GM23248 (cell line): ENCODE measurements around the gene PSMG3. TPM values are rescaled to one million over a fixed set of nuclear protein-coding genes. Genes with fewer than 3 reads are reported as not detected.

ENCODE experiments used
- DNase-seq: peaks from one replicate; pipeline ENCODE4 v3.0.0-alpha.2; 2015
- H2AFZ ChIP-seq: fragments of 200-600 bp; sonication (generic); 2 replicates; pipeline ENCODE4 v1.6.1; 2016; ENCODE audit warnings: antibody characterized with exemption
- H3F3A ChIP-seq: fragments of 200-600 bp; sonication (generic); 2 replicates; pipeline ENCODE4 v1.6.1; 2016; ENCODE audit warnings: mild to moderate bottlenecking, antibody characterized with exemption, mixed run types; ENCODE audit not compliant: insufficient read depth
- H3K27ac ChIP-seq: fragments of 200-600 bp; sonication (generic); 2 replicates; pipeline ENCODE4 v1.5.1; 2016; ENCODE audit warnings: mild to moderate bottlenecking
- H3K27me3 ChIP-seq: fragments of 200-600 bp; sonication (generic); replicated peaks from 2 replicates; pipeline ENCODE4 v1.6.1; 2016; ENCODE audit warnings: mild to moderate bottlenecking; ENCODE audit not compliant: insufficient read depth
- H3K36me3 ChIP-seq: fragments of 200-600 bp; sonication (generic); 2 replicates; pipeline ENCODE4 v1.6.1; 2016; ENCODE audit warnings: low read depth, mild to moderate bottlenecking
- H3K4me1 ChIP-seq: fragments of 200-600 bp; sonication (generic); 2 replicates; pipeline ENCODE4 v1.6.1; 2016; ENCODE audit warnings: mild to moderate bottlenecking; ENCODE audit not compliant: insufficient read depth
- H3K4me2 ChIP-seq: fragments of 200-600 bp; sonication (generic); one replicate; pipeline ENCODE4 v1.6.1; 2016; ENCODE audit warnings: mild to moderate bottlenecking; ENCODE audit not compliant: unreplicated experiment
- H3K4me3 ChIP-seq: fragments of 200-600 bp; sonication (generic); 2 replicates; pipeline ENCODE4 v1.5.1; 2016; ENCODE audit warnings: mild to moderate bottlenecking
- H3K79me2 ChIP-seq: fragments of 200-600 bp; sonication (generic); 2 replicates; pipeline ENCODE4 v1.6.1; 2016; ENCODE audit warnings: mild to moderate bottlenecking; ENCODE audit not compliant: insufficient read depth
- H3K9ac ChIP-seq: fragments of 200-600 bp; sonication (generic); 2 replicates; pipeline ENCODE4 v1.6.1; 2016; ENCODE audit warnings: mild to moderate bottlenecking
- H3K9me2 ChIP-seq: fragments of 200-600 bp; sonication (generic); 2 replicates; pipeline ENCODE4 v1.6.1; 2016; ENCODE audit warnings: mixed run types, mild to moderate bottlenecking, moderate library complexity; ENCODE audit not compliant: insufficient read depth
- H3K9me3 ChIP-seq: fragments of 200-600 bp; sonication (generic); one replicate; pipeline ENCODE4 v1.6.1; 2017; ENCODE audit warnings: low read depth
- H4K20me1 ChIP-seq: fragments of 200-600 bp; sonication (generic); 2 replicates; pipeline ENCODE4 v1.6.0; 2016; ENCODE audit not compliant: insufficient read depth
- EZH2 ChIP-seq: fragments of 200-600 bp; sonication (generic); IDR thresholded peaks from 2 replicates; pipeline ENCODE4 v1.6.1; 2018; ENCODE audit warnings: antibody characterized with exemption, mild to moderate bottlenecking; ENCODE audit not compliant: insufficient read depth, poor library complexity, severe bottlenecking
- EZH2phosphoT487 ChIP-seq: fragments of 200-600 bp; sonication (generic); IDR thresholded peaks from 2 replicates; pipeline ENCODE4 v1.6.1; 2018; ENCODE audit warnings: antibody characterized with exemption, moderate library complexity, mild to moderate bottlenecking, low read depth; ENCODE audit not compliant: insufficient read depth
- WGBS, 2 experiments: methylation state at CpG; one replicate each; pipeline ENCODE4 v1.1.6; 2015 to 2017; ENCODE audit warnings: low lambda C conversion rate in 2 of 2, low coverage in 1 of 2; ENCODE audit errors: missing lambda C conversion rate in 2 of 2; 5-methylcytosine and 5-hydroxymethylcytosine counted together
- in situ Hi-C: fragments of 300-500 bp; cut with MboI; formaldehyde crosslinking; loops from 2 replicates; pipeline ENCODE4 v1.15.0; 2020
- polyA plus RNA-seq: library from polyadenylated mRNA; unstranded; fragments of >200 nt; fragmentation: Nextera tagmentation; extraction: Ambion mirVana; gene quantifications from 2 replicates; pipeline ENCODE4 v1.2.1, GENCODE V29; 2016
- total RNA-seq: library from RNA; depleted of rRNA; stranded (reverse); fragments of >200 nt; shearing (Covaris generic); gene quantifications from 2 replicates; pipeline ENCODE4 v1.2.3, GENCODE V29; 2014

Gene PSMG3
- total and polyA plus RNA-seq, 2 experiments from 2014 or later = 28.3 to 58.1 TPM

DNA sequence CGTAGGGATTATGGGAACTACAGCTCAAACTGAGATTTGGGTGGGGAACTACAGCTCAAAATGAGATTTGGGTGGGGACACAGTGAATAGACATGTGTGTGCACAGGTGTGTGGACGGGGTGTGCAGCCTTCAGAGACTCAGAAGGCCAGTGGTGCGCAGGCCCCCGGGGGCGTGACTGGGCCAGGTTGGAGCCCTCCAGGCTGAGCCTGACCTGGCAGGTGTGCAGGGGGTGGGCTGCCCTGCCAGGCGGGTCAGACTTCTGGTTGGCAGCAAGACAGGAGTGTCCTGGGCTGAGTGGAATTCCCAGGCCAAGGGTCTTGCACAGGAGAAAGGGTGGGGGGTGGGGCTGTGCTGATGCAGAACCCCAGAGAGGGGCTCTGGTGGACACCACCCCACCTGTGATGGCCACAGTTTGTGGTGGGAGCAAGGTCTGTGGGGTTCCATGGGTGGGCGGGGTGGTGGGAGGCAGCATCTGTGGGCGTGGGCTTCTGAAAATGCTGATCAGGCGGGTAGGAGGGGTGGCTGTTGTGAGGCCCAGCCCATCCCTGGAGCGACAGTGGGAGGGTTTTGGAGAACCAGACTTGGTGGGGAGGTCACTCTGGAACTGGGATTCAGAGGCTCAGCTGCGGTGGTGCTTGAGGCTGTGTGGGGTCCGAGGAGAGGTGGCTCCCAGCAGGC lies 29.3 kb upstream of the PSMG3 start:
- H3K4me2 ChIP-seq = no peak overlapping the region
- no peak for DNase-seq
- H3K36me3 ChIP-seq = no peaks in the 10 kb centered on the region
- no peak overlapping the region for H3K9ac ChIP-seq
- no peak overlapping the region for H2AFZ ChIP-seq
- WGBS, 2 experiments = 62 to 73% methylated on average over 8 to 12 of the region's 12 CpGs
- H3F3A ChIP-seq = no peaks in the 10 kb centered on the region
- in situ Hi-C loops = no loop called here
- H4K20me1 ChIP-seq = no peaks in the 10 kb centered on the region
- peaks cover 12% of the 10 kb centered on the region for H3K27me3 ChIP-seq
- TF ChIP-seq EZH2phosphoT487 (no peak), EZH2 (no peak)
- no peaks in the 10 kb centered on the region for H3K79me2 ChIP-seq
- H3K4me3 ChIP-seq = no peak overlapping the region
- H3K9me3 ChIP-seq = no peaks in the 10 kb centered on the region
- H3K27ac ChIP-seq = no peak overlapping the region
- H3K4me1 ChIP-seq = no peaks in the 10 kb centered on the region
- H3K9me2 ChIP-seq = no peaks in the 10 kb centered on the region

DNA sequence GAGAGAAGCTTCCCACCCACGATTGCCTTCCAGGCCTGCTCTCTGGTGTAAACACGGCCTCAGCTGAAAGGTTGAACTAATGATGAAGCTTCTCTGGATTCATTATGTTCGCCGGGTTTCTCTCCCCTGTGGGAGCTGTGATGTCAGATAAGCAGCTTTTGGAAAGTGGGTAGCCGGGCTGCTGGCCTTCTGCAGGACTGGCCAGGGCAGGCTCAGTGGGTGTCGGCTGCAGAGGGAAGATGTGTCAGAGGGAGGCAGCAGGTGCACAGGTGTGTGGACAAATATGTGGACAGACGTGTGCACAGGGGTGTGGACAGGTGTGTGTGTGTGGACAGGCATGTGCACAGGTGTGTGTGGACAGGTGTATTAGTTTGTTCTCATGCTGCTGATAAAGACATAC lies 28.5 kb upstream of the PSMG3 start:
- no peak for DNase-seq
- Histone ChIP-seq H3K4me3 (no peak overlapping the region), H2AFZ (no peak overlapping the region), H3K9me3 (no peaks in the 10 kb centered on the region), H3K4me2 (no peak overlapping the region), H3K79me2 (no peaks in the 10 kb centered on the region), H3K9me2 (no peaks in the 10 kb centered on the region), H3K27ac (no peak overlapping the region), H3K27me3 (peaks cover 9% of the 10 kb centered on the region), H3K4me1 (no peaks in the 10 kb centered on the region), H3K36me3 (no peaks in the 10 kb centered on the region), H3K9ac (no peak overlapping the region), H3F3A (no peaks in the 10 kb centered on the region), H4K20me1 (no peaks in the 10 kb centered on the region)
- WGBS, 2 experiments = 56 to 61% methylated on average over 7 of the region's 7 CpGs
- TF ChIP-seq EZH2phosphoT487 (no peak), EZH2 (no peak)
- in situ Hi-C loops = no loop called here

DNA sequence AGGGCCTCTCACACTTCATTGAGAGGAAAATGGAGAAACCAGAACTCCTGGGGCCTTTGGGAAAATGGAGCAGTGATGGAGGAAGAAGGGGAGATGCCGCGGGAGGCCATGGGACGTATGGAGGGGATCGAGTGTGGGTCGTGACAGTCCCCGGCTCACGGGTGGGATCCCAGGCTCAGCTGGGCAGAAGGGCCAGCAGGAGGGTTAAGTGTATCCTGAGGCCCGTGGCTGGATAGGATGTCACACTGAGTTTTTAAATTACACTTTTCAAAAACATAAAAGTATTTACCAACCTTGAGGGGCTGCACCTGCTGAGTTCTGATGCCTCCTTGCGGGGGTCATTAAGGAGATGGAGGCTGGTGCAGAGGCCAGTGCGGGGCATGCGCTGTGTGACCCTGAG lies 28.0 kb upstream of the PSMG3 start:
- no peak for DNase-seq
- WGBS, 2 experiments = 82 to 85% methylated on average over 11 of the region's 11 CpGs
- Histone ChIP-seq H3F3A (no peaks in the 10 kb centered on the region), H3K9me3 (no peaks in the 10 kb centered on the region), H4K20me1 (no peaks in the 10 kb centered on the region), H3K4me3 (no peak overlapping the region), H3K4me1 (no peaks in the 10 kb centered on the region), H3K36me3 (no peaks in the 10 kb centered on the region), H3K4me2 (no peak overlapping the region), H3K27ac (no peak overlapping the region), H3K9me2 (no peaks in the 10 kb centered on the region), H3K79me2 (no peaks in the 10 kb centered on the region), H3K27me3 (peaks cover 12% of the 10 kb centered on the region), H2AFZ (no peak overlapping the region), H3K9ac (no peak overlapping the region)
- in situ Hi-C loops = no loop called here
- no peak for TF ChIP-seq EZH2phosphoT487
- TF ChIP-seq EZH2 = no peak

DNA sequence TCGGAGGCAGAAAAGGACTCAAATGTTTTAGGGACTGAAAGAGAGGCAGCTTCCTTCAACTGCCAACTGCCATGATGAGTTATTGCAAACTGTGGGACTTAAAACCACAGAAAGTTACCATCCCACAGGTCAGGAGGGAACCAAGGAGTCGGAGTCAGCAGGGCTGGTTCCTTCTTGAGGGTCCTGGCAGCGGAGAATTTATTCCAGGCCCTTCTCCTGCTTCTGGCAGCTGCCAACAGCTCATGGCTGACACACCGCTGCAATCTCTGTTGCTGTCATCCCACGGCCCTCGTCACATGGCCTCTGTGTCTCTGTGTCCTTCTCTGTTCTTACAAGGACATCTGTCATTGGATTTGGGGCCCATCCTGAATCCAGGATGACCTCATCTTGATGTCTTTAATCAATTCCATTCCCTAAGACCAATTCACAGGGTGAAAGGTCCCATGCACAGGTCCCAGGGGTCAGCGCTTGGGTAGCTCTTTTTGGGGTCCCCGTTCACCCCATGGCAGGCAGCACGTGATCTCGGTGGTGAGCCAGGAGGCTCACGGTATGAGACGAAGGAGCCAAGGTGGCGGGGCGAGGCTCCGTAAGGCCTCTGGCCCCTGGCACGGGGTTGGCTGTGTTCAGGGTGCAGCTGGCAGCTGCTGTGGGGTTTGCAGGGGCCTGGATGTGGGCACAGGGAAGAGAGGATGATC lies 27.4 kb upstream of the PSMG3 start:
- no peaks in the 10 kb centered on the region for H3K4me1 ChIP-seq
- H2AFZ ChIP-seq = no peak overlapping the region
- no peaks in the 10 kb centered on the region for H3K36me3 ChIP-seq
- H4K20me1 ChIP-seq = no peaks in the 10 kb centered on the region
- H3K9me2 ChIP-seq = no peaks in the 10 kb centered on the region
- H3K4me3 ChIP-seq = no peak overlapping the region
- in situ Hi-C loops = no loop called here
- no peak overlapping the region for H3K9ac ChIP-seq
- no peak overlapping the region for H3K27ac ChIP-seq
- H3K27me3 ChIP-seq = peaks cover 16% of the 10 kb centered on the region
- H3K79me2 ChIP-seq = no peaks in the 10 kb centered on the region
- H3F3A ChIP-seq = no peaks in the 10 kb centered on the region
- TF ChIP-seq EZH2 = no peak
- TF ChIP-seq EZH2phosphoT487 = no peak
- WGBS, 2 experiments = 53 to 59% methylated on average over 16 of the region's 16 CpGs
- no peaks in the 10 kb centered on the region for H3K9me3 ChIP-seq
- no peak for DNase-seq
- no peak overlapping the region for H3K4me2 ChIP-seq
